Ecto neural progenitor cell (in vitro differentiated cells): ENCODE results near the gene SIL1.
"Not testable (repeated sequence)": the region's sequence is repeated elsewhere in the genome, so short reads cannot be mapped to it uniquely, and the experiment has no call there.

Experiments used
- DNase-seq: peaks from one replicate; pipeline ENCODE4 v3.0.0-alpha.2; 2018; ENCODE audit warnings: low spot score

SIL1 gene

GRCh38 chr5:139068060-139068459 is 130.1 kb downstream of the SIL1 start:
- DNase-seq = no peak

GRCh38 chr5:139065306-139065705 is 132.9 kb downstream of the SIL1 start:
- peak; percentile 34 for DNase-seq

GRCh38 chr5:139064613-139065012 is 133.6 kb downstream of the SIL1 start:
- DNase-seq = peak; percentile 16

GRCh38 chr5:139063664-139064054 is 134.5 kb downstream of the SIL1 start:
- DNase-seq = no peak

GRCh38 chr5:139062910-139063663 is 135.1 kb downstream of the SIL1 start:
- DNase-seq = peak; percentile 18

- peak; percentile 62 for DNase-seq
Observed at GRCh38 chr5:139061856-139062255, 136.3 kb downstream of the SIL1 start.

- DNase-seq = peak; percentile 44
Observed at GRCh38 chr5:139061274-139061673, 136.9 kb downstream of the SIL1 start.

- no peak for DNase-seq
Observed at GRCh38 chr5:139058121-139058520, 140.0 kb downstream of the SIL1 start.

- peak; percentile 21 for DNase-seq
Observed at GRCh38 chr5:139057045-139057939, 140.9 kb downstream of the SIL1 start.

- no peak for DNase-seq
Observed at GRCh38 chr5:139052975-139053374, 145.2 kb downstream of the SIL1 start.

GRCh38 chr5:139051392-139051791 is 146.8 kb downstream of the SIL1 start:
- DNase-seq = peak; percentile 14

GRCh38 chr5:139050432-139050831 is 147.7 kb downstream of the SIL1 start:
- no peak for DNase-seq

GRCh38 chr5:139049780-139050179 is 148.4 kb downstream of the SIL1 start:
- DNase-seq = no peak

GRCh38 chr5:139046551-139046950 is 151.6 kb downstream of the SIL1 start:
- no peak for DNase-seq

GRCh38 chr5:139043157-139043905 is 154.8 kb downstream of the SIL1 start:
- DNase-seq = peak; percentile 20

- DNase-seq = peak; percentile 7
Observed at GRCh38 chr5:139040081-139040480, 158.1 kb downstream of the SIL1 start.

GRCh38 chr5:139038613-139039305 is 159.4 kb downstream of the SIL1 start:
- DNase-seq = peak; percentile 44

GRCh38 chr5:139037732-139038131 is 160.4 kb downstream of the SIL1 start:
- DNase-seq = peak; percentile 9

GRCh38 chr5:139036332-139036731 is 161.8 kb downstream of the SIL1 start:
- DNase-seq = not testable (repeated sequence)

GRCh38 chr5:139027150-139027549 is 171.0 kb downstream of the SIL1 start:
- no peak for DNase-seq

GRCh38 chr5:139025651-139026050 is 172.5 kb downstream of the SIL1 start:
- no peak for DNase-seq

- DNase-seq = peak; percentile 30
Observed at GRCh38 chr5:139023286-139023685, 174.9 kb downstream of the SIL1 start.
